ENCODE results near the gene AP1M1. TPM values are rescaled to one million over a fixed set of nuclear protein-coding genes. Genes with fewer than 3 reads are reported as not detected.

Gene AP1M1

Small RNAs within 50 kb of the gene (small RNA-seq; reads per million reads assigned to genes)
- gene RF00017 (ENCODE audit: insufficient read depth): not detected

All from neuronal stem cell (in vitro differentiated cells).